Transverse colon (tissue), 4 donors: ENCODE data around the gene TLE7.

Experiments used
- CTCF ChIP-seq, 5 experiments: fragments of 200-600 bp in 3 of 5; fragments of 450-650 bp in 2 of 5; sonication (generic) in 3 of 5; IDR thresholded peaks; 1 replicate in 2 of 5; 2 replicates in 3 of 5; pipeline ENCODE4 v1.5.1; 2016 to 2017; ENCODE audit warnings: antibody characterized with exemption in 5 of 5, inconsistent platforms in 3 of 5, mild to moderate bottlenecking in 2 of 5, moderate library complexity in 1 of 5
- EP300 ChIP-seq: sonication (generic); formaldehyde crosslinking; IDR thresholded peaks from one replicate; pipeline ENCODE4 v1.6.1; 2017; ENCODE audit warnings: antibody characterized with exemption, low read depth
- POLR2A ChIP-seq: fragments of 450-650 bp; IDR thresholded peaks from one replicate; pipeline ENCODE4 v1.6.1; 2016; ENCODE audit warnings: antibody characterized with exemption, mild to moderate bottlenecking, moderate library complexity
- POLR2AphosphoS5 ChIP-seq, 3 donors: sonication (generic); formaldehyde crosslinking; IDR thresholded peaks; one replicate each; pipeline ENCODE4 v1.6.1; 2016; ENCODE audit warnings: antibody characterized with exemption in 3 of 3

- TF ChIP-seq CTCF (IDR thresholded peaks at IDR 0.05) (no peak), POLR2A (no peak), EP300 (no peak), POLR2AphosphoS5 (IDR thresholded peaks at IDR 0.05) (no peak)
Observed at GRCh38 chr16:71413341-71413740, 28.5 kb downstream of the TLE7 start.
